MV-4-11 (cell line): ENCODE measurements around the gene OR2T1.
"Not testable (repeated sequence)": the region's sequence is repeated elsewhere in the genome, so short reads cannot be mapped to it uniquely, and the experiment has no call there.

Source experiments
- DNase-seq: peaks from one replicate; lab custom pipeline; 2025; lab: John Stamatoyannopoulos, UW

OR2T1 gene

DNA sequence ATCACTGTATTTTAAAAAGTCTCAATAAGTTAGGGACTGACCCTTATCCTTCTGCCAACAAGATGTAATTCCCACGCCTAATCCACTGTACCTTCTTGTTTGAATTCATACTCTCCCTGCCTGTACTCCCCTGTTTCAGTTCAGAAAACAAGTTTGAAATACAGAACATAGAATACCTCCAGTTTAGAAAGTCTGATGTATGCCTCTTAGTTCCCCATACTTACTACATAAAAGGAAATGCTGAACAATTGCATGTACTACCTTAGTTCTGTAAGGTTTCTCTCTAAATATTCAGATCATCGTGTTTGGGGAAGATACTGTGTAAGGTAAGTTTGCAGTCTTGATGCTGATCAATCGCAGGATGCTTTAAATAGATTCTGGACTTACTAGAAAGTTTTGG lies 33.5 kb downstream of the OR2T1 start:
- DNase-seq, result not testable (repeated sequence)

DNA sequence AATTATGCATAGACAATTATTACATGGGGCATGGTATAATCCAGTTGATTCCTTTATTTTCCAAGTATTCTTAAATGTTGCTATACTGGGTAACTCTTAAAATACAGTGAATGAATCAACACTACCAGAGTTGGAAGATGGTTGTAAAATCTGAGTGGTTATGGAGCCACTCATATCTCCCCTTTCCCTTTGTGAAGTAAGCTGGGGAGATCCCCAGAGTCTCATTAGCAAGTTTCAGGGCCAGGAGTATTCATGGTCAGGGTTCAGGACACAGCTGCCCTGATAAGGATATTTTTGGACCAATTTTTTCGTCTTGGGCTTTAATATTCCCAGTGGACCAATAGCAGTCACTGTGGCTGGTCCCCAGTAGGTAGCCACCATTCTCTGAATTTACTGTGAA lies 35.8 kb downstream of the OR2T1 start:
- not testable (repeated sequence) for DNase-seq

DNA sequence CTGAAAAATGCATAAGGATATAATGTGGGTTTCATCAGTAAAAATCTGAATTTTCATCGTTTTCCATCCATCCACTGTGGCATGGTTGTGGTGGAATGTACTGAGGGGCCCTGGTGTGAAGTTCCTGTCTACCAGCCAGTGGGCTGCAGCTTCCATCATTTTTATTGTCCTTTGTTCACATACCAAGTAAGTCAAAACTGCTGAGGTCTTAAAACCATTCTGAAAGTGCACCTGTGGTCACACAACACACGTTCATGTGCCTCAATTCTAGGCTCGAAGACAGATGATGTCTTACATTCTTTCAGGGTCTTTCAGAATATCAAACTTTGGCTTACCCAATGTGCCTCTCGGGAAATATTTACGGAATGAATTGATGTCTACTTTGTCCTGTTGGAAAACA lies 36.4 kb downstream of the OR2T1 start:
- not testable (repeated sequence) for DNase-seq

DNA sequence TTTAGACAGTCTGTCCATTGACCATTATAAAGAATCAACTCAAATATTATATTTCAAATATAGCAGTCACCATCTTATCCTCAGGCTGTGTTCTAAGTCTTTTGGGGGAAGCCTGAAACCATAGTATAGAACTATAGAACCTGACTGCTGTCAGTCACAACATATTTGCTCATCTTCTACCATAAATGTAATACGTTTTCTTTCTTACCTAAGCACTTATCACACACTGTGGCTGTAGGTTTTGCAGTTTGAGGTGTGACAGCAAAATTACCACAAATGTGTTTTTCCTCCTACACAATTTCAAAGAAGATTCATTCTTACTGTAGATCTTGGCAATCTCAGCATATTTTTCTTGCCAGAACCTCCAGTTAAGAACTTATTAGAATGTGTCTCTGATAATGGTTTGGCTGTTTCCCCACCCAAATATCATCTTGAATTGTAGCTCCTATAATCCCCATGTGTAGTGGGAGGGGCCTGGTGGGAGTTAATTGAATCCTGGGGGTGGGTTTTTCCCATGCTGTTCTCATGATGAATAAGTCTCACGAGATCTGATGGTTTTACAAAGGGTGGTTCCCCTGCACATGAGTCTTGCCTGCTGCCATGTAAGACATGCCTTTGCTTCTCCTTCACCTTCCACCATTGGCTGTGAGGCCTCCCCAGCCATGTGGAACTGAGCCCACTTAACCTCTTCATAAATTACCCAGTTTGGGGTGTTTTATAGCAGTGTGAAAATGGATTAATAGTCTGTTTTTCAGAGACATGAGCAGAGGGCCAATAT lies 39.8 kb downstream of the OR2T1 start:
- DNase-seq, result not testable (repeated sequence)

DNA sequence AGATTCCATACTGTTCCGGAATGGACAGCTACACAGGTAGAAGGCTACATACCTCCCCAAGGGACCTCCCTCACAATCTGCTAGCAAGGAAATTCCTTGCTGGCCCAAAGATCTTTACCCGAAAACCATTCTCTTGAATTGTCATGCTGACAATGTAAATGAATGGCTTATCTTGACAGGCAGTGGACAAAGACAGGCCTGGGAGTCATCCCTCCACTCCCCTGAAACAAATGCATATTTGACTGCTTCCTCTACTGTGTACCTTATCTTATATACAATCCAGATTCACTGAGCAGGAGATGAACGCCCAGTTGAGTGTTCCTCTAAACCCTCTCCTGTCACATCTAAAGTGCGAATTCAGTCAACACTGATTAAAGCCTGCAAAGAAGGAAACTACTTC lies 41.8 kb downstream of the OR2T1 start:
- DNase-seq, result not testable (repeated sequence)

DNA sequence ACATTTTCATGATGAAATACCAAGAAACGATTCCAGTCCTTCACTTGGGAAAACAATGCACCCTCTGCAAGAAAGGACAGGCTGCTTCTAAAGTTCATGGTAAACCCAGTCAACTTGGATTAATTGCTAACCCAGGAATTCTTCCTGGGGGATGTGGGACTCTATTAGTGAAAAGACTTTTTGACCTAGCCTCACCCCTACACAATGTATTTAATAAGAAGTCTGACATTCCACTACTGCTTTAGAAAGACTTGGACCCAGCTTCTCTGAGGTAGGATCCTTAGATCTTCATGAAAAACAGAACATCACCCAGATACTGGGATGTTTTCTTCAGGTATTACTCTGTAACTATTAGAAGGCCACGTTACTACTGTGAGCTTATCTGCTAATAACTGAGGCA lies 42.6 kb downstream of the OR2T1 start, which contains the start of gene OR2T2:
TSS of gene OR2T2 (plus strand) at position 239 of the 400 bp plus-strand sequence. CDS start 7,161 bp downstream, outside the sequence.
- DNase-seq, result not testable (repeated sequence)

DNA sequence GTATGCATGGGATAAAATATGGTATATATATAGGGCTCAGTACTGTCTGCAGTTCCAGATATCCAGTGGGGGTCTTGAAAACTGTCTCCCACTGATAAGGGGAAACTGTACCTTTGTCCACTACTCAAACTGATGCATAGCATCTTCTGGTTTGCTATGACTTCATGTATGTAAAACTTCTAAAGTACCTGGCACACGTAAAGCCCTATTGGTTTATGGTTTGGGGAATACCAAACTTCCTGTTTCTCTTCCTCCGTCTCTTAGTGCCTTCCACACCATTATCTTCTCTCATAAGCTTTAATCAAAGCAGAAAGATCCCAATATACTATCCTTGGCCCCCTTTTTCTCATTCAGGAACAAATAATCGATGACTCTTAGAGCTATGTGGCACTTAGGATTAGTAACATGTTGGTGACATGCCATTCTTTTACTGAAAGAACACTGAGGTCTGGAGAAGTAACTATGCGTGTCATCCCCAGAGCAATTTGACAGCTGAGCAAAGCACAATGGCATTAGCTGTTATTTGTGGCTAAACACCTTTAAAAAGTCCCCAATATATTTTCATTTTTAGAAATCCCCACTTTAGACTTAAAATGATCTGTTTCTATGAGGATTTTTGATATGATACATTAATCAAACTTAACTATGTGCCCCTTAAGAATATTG lies 45.7 kb downstream of the OR2T1 start:
- DNase-seq, result not testable (repeated sequence)

DNA sequence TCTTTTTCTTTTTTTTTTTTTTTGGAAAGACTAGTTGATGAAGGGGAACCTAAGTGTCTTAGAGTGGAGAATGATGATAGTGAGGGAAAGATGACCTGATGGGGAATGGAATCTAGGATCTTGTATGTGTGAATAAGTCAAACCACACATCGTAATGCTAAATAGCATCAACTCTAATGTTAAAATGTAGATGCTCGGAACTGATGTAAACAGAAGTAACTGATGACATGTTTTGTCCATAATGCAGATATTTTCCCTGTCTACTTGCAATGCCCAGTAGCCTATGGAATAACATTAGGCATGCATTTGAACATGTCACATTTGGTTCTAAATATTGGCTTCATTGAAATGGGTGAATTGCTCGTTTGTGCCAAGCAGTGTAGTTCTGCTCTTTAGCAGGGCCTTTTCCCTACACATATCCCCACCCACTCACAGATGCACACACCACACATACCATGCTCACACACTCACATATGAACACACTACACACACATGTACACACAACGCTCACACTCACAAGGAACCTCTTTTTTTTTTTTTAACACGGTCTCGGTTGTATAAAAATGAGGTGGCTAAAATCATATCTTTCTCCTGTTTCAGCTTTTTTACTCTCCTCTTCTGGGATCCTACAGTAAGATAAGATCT lies 47.1 kb downstream of the OR2T1 start:
- DNase-seq, result not testable (repeated sequence)

DNA sequence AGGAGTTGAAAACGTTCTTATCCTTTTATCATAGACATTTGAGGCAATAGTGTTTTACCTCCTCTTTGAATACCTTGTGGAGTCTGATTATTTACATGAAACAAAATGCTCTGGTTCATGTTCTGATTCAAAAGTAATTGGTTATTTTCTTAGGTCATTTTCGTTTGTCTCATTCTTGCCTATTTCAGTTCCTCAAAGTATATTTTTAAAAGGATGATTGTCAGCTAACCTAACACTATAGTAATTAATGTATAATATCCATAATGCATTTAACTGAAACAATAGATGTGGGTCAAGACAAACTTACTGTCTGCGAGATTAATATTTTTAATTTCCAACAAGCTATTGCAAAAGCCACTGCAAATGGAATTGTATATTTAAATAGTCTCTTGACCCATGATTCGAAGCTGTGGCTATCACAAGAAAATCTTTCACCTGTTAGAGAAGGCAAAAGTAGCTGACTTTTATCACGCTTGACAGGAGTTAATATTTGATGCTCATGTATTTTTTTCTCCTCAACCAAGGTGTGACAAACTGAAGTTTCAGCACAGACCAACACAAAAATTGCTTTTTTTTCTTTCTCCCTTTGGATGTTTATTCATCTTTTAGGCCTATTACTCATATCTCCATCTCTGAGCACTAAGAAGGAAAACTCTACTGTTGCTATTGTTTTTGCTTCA lies 47.8 kb downstream of the OR2T1 start:
- DNase-seq, result not testable (repeated sequence)

DNA sequence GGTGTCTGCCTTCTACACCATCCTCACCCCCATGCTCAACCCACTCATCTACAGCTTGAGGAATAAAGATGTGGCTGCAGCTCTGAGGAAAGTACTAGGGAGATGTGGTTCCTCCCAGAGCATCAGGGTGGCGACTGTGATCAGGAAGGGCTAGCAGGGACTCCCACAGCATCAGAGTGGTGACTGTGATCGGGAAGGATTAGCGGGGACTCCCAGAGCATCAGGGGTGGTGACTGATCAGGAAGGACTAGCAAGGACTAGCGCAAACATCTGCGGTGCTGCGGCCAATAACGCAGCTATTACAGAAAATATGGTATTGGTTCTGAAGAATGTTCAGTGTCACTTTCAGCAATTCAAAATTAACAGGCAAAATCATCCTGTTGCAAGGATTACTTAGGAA lies 50.8 kb downstream of the OR2T1 start:
- DNase-seq, result not testable (repeated sequence)

DNA sequence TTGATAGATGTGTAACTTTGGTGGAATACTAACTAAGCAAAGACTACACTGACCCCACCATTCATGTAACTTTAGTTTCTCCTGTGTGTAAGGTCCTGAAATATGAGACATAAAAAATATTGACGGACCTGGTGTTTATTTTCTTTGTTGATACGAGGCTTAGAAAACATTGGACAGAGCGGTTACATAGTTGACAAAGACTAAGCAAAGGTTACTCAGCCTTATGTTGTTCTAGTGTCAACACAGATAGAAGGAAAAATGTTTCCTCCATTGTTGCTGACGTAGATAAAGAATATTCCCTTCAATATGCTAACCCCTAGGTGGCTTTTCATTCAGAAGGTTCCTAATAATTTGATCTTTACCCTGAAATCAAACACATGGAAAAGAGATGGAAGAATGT lies 52.2 kb downstream of the OR2T1 start:
- DNase-seq, result not testable (repeated sequence)

DNA sequence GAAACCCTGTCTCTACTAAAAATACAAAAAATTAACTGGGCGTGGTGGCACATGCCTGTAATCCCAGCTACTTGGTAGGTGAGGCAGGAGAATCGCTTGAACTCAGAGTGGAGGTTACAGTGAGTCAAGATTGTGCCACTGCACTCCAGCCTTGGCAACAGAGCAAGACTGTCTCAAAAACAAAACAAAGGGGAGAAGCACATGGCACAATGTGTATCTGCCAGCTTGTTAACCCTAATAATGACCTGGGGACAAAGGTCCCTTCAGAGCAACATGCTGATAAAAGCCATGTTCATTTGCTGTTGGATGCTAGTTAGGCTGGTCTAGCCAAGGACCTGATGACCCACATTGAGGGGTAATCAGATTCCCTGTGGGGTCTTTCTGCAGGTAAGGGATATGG lies 53.8 kb downstream of the OR2T1 start:
- DNase-seq, result not testable (repeated sequence)
